Activated naive CD8-positive, alpha-beta T cell treated with anti-CD3 and anti-CD28 coated beads, Interleukin-2, amount 50 U/mL, for 24 hours (primary cell): ENCODE results near the gene PSMD1.
A peak's percentile ranks its signal among the peaks of the same experiment; 100 is the strongest.
"Not testable (repeated sequence)": the region's sequence is repeated elsewhere in the genome, so short reads cannot be mapped to it uniquely, and the experiment has no call there.

Experiments used
- ATAC-seq: fragments of 150-1000 bp; cut with Tn5 transposase; one replicate; pipeline ENCODE4 v1.10.0; 2021
- DNase-seq: peaks from one replicate; pipeline ENCODE4 v3.0.0; 2021
- H3K27ac Mint-ChIP-seq: one replicate; pipeline ENCODE4 v1.8.0; 2021; ENCODE audit warnings: mild to moderate bottlenecking, mixed read lengths
- H3K27me3 Mint-ChIP-seq: one replicate; pipeline ENCODE4 v1.8.0; 2021; ENCODE audit warnings: mixed read lengths
- H3K36me3 Mint-ChIP-seq: one replicate; pipeline ENCODE4 v1.8.0; 2021; ENCODE audit warnings: low read depth, mixed read lengths
- H3K4me1 Mint-ChIP-seq: one replicate; pipeline ENCODE4 v1.8.0; 2021; ENCODE audit warnings: mixed read lengths
- H3K4me3 Mint-ChIP-seq: one replicate; pipeline ENCODE4 v1.8.0; 2021; ENCODE audit warnings: mild to moderate bottlenecking, moderate library complexity, mixed read lengths
- H3K9me3 Mint-ChIP-seq: one replicate; pipeline ENCODE4 v1.8.0; 2021; ENCODE audit warnings: mixed read lengths

PSMD1 gene

DNA sequence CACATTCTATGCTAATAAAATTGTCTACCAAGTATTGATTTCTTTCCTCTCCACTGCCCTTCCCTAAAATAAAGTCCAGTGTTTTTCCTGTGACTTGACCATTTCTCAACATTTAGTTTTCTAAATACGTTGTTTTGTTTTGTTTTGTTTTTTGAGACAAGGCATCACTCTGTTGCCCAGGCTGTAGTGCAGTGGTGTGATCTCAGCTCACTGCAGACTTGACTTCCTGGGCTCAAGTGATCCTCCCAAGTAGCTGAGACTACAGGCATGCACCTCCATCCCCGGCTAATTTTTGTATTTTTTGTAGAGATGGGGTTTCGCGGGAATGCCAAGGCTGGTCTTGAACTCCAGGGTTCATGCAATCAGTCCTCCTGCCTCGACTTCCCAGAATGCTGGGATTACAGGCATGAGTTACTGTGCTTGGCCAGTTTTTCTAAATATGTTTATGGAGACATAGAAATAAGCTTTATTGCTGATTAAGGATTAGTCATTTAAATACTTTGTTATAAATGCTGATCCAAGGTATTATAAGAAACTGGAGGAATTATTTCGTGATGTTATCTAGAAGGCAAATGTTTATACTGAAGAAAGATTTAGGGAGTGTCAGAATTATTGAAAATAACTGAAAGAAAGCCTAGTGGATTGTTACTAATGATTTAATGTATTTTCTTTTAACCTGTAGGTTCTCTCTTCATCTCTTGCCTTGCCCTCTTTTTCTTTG is 73.8 kb downstream of the PSMD1 start:
- H3K4me1 Mint-ChIP-seq = peaks cover 9% of the 10 kb centered on the region
- H3K4me3 Mint-ChIP-seq = no peak overlapping the region
- H3K27me3 Mint-ChIP-seq = no peaks in the 10 kb centered on the region
- peaks cover 7% of the 10 kb centered on the region for H3K36me3 Mint-ChIP-seq
- no peak overlapping the region for H3K27ac Mint-ChIP-seq
- DNase-seq (no peak), ATAC-seq (no peak)
- H3K9me3 Mint-ChIP-seq = no peaks in the 10 kb centered on the region

DNA sequence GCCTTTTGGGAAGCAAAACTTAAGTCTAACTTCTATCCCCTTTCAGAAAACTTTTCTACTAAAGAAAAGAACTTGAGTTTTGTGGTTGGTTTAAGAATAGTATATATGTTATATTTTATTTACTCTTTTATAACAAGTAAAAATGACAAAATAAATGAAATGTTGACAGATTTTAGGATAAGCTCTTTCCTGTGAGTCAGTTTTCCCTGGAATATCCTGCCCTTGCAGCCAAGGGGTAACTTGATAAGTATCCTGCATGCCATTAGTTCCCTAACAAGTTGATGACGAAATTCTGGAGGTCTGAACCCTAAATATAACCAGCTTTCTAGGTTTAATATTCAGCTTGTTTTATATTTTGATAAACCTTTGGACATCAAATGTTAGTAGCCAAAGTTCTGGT is 75.5 kb downstream of the PSMD1 start:
- no peaks in the 10 kb centered on the region for H3K27me3 Mint-ChIP-seq
- peaks cover 9% of the 10 kb centered on the region for H3K4me1 Mint-ChIP-seq
- H3K27ac Mint-ChIP-seq = no peak overlapping the region
- H3K9me3 Mint-ChIP-seq = no peaks in the 10 kb centered on the region
- ATAC-seq (no peak), DNase-seq (no peak)
- peaks cover 7% of the 10 kb centered on the region for H3K36me3 Mint-ChIP-seq
- H3K4me3 Mint-ChIP-seq = no peak overlapping the region

DNA sequence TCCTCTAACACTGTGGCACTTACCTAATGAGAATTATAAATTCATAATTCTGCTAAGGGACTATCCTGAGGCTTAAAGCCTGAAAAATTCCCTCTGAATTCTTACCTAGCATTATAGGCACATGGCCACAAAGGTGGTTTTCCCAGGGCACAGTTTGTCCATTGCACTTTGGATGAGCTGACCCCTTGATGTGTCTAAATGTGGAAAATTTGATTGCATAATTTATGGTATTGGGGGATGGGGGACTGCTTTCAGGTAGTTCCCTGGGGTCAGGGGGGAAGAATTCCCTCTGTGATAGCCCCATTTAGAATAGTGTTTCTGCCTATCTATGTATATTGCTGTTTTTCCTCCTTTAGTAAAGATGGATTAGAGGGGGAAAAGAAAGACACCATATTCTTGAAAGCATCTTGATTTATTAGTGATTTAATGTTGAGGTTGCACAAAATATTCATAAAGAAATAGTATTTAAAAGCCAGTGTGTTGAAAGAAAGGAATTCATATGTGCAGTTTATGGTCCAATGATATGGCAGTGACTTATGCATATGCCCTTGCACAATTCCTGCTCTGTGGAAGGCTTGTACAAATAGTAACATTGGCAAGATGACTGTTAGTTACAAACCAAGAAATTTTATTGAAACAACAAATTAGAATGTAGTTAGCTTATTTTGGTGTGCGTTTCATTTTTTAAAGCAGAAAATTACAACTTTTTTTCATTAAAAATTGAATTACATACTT is 76.9 kb downstream of the PSMD1 start:
- peaks cover 9% of the 10 kb centered on the region for H3K4me1 Mint-ChIP-seq
- no peak overlapping the region for H3K27ac Mint-ChIP-seq
- DNase-seq = no peak
- ATAC-seq = no peak
- no peaks in the 10 kb centered on the region for H3K9me3 Mint-ChIP-seq
- peaks cover 8% of the 10 kb centered on the region for H3K36me3 Mint-ChIP-seq
- no peaks in the 10 kb centered on the region for H3K27me3 Mint-ChIP-seq
- H3K4me3 Mint-ChIP-seq = no peak overlapping the region

DNA sequence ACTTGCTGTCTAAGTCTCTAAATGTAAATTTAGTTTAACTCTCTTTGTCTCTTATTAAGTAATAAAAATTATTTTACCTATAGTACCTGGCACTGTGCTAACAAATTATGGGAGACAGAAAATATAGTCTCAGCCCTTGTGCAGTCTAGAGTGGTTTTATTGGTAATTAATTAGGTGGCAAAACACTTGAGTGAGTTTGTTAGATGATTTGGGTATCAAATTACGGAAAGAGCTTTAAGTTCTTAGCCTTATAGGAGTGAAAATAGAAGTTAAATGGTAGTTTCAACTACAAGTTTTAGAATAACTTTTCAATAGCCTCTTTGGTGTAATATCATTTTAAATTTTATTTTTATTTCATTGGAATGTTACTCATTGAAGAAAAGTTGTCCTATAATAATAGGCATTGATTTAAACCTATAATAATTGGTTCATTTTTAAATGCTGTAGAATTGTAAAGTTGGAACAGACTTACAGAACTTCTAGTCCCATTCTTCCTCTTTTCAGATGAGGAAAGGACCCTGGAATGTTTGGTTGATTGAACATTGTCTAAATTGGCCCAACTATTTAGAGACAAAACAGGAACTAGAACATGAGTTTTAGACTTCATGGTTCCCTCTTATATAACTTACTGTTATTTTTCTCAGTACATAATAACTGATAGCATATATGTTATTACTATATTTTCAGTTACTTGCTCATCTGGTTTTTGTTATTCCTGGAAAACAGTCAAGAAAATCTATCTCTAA is 78.4 kb downstream of the PSMD1 start:
- Mint-ChIP-seq H3K4me1 (peaks cover 9% of the 10 kb centered on the region), H3K27ac (no peak overlapping the region), H3K36me3 (peaks cover 15% of the 10 kb centered on the region), H3K9me3 (no peaks in the 10 kb centered on the region), H3K4me3 (no peak overlapping the region), H3K27me3 (no peaks in the 10 kb centered on the region)
- ATAC-seq = no peak
- DNase-seq = no peak

DNA sequence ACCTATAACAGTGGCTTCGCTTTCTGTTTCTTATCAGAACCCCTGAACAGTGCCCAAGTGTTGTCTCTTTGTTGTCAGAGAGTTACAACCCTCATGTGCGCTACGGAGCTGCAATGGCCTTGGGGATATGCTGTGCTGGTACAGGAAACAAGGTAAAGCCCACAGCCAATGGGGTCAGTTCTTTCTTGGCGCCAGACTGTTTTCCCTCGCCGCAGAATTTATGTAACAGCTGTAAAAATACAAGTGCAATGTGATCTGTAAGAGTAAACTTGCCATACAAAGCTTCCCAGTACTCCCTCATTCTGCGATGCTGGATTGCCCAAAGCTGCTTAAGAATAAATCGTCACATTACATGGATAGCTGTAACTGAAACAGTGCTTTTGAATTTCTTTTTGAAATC is 82.0 kb downstream of the PSMD1 start:
- Mint-ChIP-seq H3K9me3 (no peaks in the 10 kb centered on the region), H3K27ac (no peak overlapping the region), H3K4me3 (no peak overlapping the region), H3K36me3 (peaks cover 22% of the 10 kb centered on the region), H3K27me3 (no peaks in the 10 kb centered on the region), H3K4me1 (no peaks in the 10 kb centered on the region)
- DNase-seq = no peak
- ATAC-seq = no peak

DNA sequence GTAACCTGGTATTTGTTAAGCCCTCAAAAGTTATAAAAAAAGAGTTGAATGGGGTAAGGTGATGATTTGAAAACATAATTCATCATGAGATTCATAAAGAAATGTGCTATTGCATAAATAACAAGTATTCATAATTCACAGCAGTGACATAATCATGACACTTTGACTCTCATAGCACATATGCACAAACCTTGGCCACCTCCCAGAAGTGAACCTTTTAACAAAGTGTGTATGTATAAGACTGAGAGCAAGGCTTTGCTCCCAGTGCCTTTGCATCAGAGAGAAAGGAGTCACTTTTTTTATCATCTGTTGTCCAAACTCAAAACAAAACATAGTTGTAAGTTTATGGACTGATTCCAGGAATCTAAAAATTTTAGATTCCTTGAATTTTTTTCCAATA is 83.1 kb downstream of the PSMD1 start:
- Mint-ChIP-seq H3K4me3 (no peak overlapping the region), H3K36me3 (peaks cover 24% of the 10 kb centered on the region), H3K27ac (no peak overlapping the region), H3K27me3 (no peaks in the 10 kb centered on the region), H3K9me3 (no peaks in the 10 kb centered on the region), H3K4me1 (no peaks in the 10 kb centered on the region)
- DNase-seq (no peak), ATAC-seq (no peak)

DNA sequence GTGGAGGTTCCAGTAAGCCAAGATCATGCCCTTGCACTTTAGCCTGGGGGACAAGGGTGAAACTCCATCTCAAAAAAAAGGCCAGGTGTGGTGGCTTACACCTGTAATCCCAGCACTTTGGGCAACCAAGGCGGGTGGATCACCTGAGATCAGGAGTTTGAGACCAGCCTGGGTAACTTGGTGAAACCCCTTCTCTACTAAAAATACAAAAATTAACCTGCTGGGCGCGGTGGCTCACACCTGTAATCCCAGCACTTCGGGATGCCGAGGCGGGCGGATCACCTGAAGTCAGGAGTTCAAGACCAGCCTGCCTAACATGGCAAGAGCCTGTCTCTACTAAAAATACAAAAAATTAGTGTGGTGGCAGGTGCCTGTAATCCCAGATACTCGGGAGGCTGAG is 84.1 kb downstream of the PSMD1 start:
- not testable (repeated sequence) for H3K4me1 Mint-ChIP-seq, H3K27me3 Mint-ChIP-seq, H3K9me3 Mint-ChIP-seq, H3K4me3 Mint-ChIP-seq, H3K27ac Mint-ChIP-seq, DNase-seq, ATAC-seq
- peaks cover 29% of the 10 kb centered on the region for H3K36me3 Mint-ChIP-seq

DNA sequence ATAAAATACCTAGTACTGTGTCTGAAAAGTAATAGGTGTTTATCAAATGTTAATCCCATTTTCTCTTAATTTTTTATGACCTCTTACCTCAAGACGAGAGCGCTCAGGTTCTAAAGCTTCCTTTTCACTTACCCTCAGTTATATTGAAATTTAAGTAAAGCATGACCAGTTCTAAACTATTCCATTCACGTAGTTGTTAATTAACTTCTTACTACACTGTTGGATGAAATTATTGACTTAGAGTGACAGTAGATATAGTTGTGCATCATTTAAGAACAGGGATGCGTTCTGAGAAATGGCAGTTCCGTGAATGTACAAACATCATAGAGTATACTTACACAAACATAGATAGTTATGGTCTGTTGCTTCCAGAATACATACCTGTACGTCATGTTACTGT is 88.2 kb downstream of the PSMD1 start:
- no peaks in the 10 kb centered on the region for H3K27me3 Mint-ChIP-seq
- peaks cover 43% of the 10 kb centered on the region for H3K36me3 Mint-ChIP-seq
- H3K9me3 Mint-ChIP-seq = no peaks in the 10 kb centered on the region
- H3K27ac Mint-ChIP-seq = no peak overlapping the region
- ATAC-seq = no peak
- H3K4me3 Mint-ChIP-seq = no peak overlapping the region
- no peaks in the 10 kb centered on the region for H3K4me1 Mint-ChIP-seq
- no peak for DNase-seq

DNA sequence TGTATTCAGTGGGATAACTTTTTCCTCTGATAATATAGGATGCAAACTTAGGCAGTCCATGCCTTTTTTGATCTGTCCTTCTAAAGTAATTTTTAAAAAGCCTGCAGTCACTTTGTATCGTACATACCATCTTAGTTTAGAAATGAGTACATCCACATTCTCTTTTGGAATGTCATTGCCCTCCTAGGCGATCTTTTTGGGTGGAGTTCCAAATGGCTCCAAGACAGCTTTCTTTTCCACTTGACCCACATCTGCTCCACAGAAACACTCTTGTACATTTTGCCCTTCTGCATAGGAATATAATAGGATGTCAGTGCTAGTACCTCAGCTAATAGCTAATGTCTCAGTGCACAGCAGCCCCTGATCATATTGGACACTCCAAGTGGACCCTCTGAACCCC is 90.0 kb downstream of the PSMD1 start:
- H3K36me3 Mint-ChIP-seq = peaks cover 46% of the 10 kb centered on the region

DNA sequence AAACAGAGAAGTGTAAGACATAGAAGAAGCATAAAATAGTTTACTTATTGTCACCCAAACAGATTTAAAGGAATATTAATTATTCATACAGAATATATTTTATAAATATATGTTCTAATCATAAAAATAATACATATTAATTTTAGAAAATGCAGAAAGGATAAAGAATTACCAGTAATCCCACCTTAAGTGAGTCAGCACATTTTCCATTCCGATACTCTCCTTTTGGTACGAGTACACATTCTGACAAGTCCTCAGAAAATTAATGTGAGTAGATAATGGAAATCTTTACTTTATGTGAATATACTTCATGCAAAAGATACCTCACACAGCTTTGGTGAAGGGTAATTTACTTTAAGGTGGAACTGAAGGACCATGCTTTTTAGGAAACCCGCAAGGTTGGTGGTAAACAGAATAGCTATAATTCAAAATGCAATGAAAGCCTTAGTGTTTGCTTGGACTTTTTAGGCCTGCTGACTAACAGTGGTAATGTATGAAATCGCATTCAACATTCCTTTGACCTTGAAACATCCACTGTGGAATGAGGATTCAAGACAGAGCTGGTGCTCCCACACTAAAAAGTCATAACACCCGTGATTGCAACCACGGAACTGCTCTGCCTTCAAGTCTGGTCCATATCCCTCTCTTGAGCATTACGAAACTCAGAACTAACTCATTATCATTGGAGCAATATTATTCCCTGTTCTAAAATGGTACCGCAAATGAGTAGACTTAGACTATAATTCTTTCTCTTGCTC is 96.3 kb downstream of the PSMD1 start:
- peaks cover 32% of the 10 kb centered on the region for H3K36me3 Mint-ChIP-seq
- no peak overlapping the region for H3K4me3 Mint-ChIP-seq
- H3K27me3 Mint-ChIP-seq = no peaks in the 10 kb centered on the region
- no peaks in the 10 kb centered on the region for H3K9me3 Mint-ChIP-seq
- ATAC-seq (no peak), DNase-seq (no peak)
- H3K27ac Mint-ChIP-seq = no peak overlapping the region
- H3K4me1 Mint-ChIP-seq = peaks cover 3% of the 10 kb centered on the region

More for the DNA sequence above, 90.0 kb downstream of the PSMD1 start:
- no peak for DNase-seq
- Mint-ChIP-seq H3K4me1 (no peaks in the 10 kb centered on the region), H3K4me3 (no peak overlapping the region), H3K9me3 (no peaks in the 10 kb centered on the region), H3K27me3 (no peaks in the 10 kb centered on the region), H3K27ac (no peak overlapping the region)
- no peak for ATAC-seq

DNA sequence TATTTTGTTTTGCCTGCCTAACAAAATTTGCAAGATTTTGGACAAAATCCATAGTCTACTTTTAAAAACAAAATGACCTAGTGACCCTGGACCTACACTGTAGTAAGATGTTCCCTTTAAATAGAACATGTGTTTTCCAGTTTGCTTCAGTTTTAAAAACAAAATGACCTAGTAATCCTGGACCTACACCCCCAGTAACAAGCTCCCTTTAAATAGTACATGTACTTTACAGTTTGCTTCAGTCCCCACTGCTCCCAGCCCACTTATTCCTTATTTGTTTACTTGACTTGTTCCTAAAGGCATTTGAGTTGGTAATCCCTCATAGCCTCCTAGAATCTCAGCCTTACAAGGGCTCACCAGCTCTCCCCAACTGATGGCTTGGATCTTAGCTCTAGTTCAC is 102.6 kb downstream of the PSMD1 start:
- peaks cover 27% of the 10 kb centered on the region for H3K36me3 Mint-ChIP-seq
- H3K27me3 Mint-ChIP-seq = no peaks in the 10 kb centered on the region
- H3K27ac Mint-ChIP-seq = peak overlapping the region; percentile 46
- DNase-seq = no peak
- no peaks in the 10 kb centered on the region for H3K9me3 Mint-ChIP-seq
- peaks cover 34% of the 10 kb centered on the region for H3K4me1 Mint-ChIP-seq
- no peak for ATAC-seq
- no peak overlapping the region for H3K4me3 Mint-ChIP-seq

DNA sequence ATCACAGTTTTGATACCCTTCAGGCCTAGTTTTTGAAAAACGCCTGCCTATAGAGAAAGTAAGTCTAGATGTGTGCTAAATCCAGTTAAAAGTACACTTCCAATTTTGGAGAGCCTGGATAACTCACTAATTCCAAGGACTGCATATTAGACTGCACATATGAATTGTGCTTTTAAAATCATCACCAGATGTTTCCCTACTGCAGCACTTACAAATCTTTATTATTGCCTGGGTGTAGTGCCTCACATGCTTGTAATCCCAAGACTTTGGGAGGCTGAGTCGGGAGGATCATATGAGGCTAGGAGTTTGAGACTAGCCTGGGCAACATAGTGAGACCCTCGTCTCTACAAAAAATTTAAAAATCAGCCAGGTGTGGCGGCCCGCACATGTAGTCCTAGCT is 104.0 kb downstream of the PSMD1 start:
- Mint-ChIP-seq H3K36me3 (peaks cover 37% of the 10 kb centered on the region), H3K27me3 (no peaks in the 10 kb centered on the region), H3K4me1 (peaks cover 34% of the 10 kb centered on the region), H3K27ac (peak overlapping the region; percentile 94), H3K9me3 (no peaks in the 10 kb centered on the region), H3K4me3 (no peak overlapping the region)
- ATAC-seq = no peak
- no peak for DNase-seq

DNA sequence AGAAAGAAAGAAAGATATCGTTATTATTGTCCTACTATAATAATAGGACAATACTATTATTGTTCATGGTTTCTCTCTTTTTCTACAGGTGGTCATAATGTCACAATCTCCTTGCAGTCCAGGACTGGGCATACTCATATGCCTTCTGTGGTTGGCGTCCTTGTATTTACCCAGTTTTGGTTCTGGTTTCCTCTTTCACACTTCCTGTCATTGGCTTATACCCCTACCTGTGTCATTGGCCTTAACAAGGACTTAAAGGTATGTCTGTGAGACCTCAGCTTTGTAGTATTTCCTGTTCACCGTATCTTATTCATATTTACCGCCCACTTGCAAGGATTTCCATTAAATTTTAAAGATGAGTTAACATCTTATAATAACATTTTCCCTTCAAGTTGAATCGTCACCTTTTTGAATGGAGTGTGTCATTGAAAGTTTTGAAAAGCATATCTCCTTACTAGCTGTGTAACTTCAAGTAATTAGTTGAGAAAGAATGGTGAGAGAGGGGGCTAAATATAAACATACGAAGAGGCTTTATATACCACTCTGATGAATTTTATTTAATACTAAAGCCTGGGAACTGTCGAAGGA is 104.7 kb downstream of the PSMD1 start:
- DNase-seq = no peak
- Mint-ChIP-seq H3K27ac (peak overlapping the region; percentile 94), H3K4me3 (peak overlapping the region; percentile 59), H3K4me1 (peaks cover 37% of the 10 kb centered on the region), H3K27me3 (no peaks in the 10 kb centered on the region), H3K9me3 (no peaks in the 10 kb centered on the region), H3K36me3 (peaks cover 41% of the 10 kb centered on the region)
- ATAC-seq = peak; percentile 95

DNA sequence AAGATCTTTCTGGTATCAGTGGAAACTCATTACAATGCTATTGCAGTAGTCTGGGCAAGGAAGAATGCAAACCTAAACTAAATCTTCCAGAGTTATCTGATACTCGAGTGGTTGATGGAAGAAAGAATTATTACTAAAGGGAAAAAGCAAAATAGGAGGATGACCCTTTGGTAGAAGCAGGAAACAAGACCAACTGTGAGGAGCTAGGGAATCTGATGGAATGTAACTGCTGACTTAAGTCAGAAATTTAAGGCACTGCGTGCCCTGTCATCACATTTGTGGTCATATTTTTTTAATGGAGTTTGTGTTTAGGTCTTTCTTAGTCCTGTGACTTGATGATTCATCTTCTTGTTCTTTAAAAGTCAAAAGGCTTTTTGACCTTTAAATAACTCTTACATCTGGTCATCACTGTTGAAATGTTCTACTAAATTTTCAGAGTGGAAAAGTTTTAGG is 105.2 kb downstream of the PSMD1 start:
- ATAC-seq (peak; percentile 51), DNase-seq (no peak)
- Mint-ChIP-seq H3K4me3 (peak overlapping the region; percentile 59), H3K27me3 (no peaks in the 10 kb centered on the region), H3K36me3 (peaks cover 44% of the 10 kb centered on the region), H3K27ac (peak overlapping the region; percentile 94), H3K9me3 (no peaks in the 10 kb centered on the region), H3K4me1 (peaks cover 43% of the 10 kb centered on the region)
